Measurements from ENCODE around the gene FEV.
A peak's percentile ranks its signal among the peaks of the same experiment; 100 is the strongest.

The FEV gene

DNA sequence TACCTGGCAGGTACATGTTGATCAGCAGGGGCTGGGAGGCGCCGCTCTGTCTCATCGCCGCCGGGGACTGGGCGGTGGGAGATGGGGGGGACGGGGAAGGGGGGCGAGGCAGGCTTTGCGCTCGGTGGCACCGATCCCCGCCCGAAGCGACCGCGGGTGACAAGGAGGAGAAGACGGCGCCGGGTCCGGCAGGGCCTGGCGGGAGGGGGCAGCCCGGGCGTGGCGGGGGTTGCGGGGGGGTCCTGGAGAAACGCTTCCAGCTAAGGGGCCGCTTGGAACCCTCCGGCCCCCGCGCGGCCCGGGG lies at the start of gene FEV:
FEV (minus strand) TSS at position 164 of the 304 bp plus-strand sequence; CDS start at position 55, 109 bp downstream.
- TF ChIP-seq, protein P1, sequence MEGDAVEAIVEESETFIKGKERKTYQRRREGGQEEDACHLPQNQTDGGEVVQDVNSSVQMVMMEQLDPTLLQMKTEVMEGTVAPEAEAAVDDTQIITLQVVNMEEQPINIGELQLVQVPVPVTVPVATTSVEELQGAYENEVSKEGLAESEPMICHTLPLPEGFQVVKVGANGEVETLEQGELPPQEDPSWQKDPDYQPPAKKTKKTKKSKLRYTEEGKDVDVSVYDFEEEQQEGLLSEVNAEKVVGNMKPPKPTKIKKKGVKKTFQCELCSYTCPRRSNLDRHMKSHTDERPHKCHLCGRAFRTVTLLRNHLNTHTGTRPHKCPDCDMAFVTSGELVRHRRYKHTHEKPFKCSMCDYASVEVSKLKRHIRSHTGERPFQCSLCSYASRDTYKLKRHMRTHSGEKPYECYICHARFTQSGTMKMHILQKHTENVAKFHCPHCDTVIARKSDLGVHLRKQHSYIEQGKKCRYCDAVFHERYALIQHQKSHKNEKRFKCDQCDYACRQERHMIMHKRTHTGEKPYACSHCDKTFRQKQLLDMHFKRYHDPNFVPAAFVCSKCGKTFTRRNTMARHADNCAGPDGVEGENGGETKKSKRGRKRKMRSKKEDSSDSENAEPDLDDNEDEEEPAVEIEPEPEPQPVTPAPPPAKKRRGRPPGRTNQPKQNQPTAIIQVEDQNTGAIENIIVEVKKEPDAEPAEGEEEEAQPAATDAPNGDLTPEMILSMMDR (IDR thresholded peaks at IDR 0.05; ENCODE audit: low read depth, low read length, missing control alignments), result no peak
- DNase-seq (ENCODE audit: extremely low read depth, low read depth), result no peak
- H3K4me3 ChIP-seq (replicated peaks; ENCODE audit: low read depth, low read length), result no peak within 1 kb of the TSS

- no peak overlapping the region for H3K4me3 ChIP-seq (replicated peaks; ENCODE audit: low read depth, low read length)
- TF ChIP-seq, protein P1 (IDR thresholded peaks at IDR 0.05; ENCODE audit: low read depth, low read length, missing control alignments), result no peak
- no peak for DNase-seq (ENCODE audit: extremely low read depth, low read depth)
Observed at GRCh38 chr2:219032051-219032745, 47.2 kb upstream of the FEV start.

DNA sequence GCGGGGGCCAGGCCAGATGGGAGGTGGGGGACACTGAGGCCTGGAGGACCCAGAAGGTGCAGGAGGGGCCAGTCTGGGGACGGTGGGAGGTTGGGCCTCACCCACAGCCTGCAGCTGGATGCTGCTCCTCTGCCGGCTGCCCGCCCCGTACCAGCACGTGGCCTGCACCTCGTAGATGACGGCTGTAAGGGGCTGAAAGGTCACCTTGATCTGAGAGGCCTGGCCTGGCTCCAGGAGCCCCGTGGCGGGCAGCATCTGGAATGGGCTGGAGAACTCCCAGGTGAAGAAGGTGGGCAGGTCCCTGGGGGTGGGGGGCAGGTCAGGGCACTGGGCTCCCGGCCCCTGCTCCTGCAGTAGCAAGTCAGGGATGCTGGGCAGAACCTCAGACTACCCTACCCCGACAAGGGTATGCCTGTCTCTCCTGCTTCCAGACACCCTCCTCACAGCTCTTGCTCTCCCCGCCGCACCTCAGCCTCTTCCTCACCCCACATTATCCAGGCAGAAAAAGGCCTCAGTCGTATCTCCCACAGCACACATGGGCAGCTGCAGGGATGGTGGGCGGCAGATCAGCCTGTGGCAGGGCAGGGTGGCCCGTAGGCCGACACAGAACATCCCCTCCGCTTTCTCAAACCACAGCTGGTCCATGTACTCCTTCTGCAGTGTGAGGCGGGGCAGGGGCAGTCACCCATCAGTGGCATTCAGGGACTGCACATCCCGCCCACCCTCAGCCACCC lies 46.2 kb upstream of the FEV start:
- TF ChIP-seq, protein P1 (IDR thresholded peaks at IDR 0.05; ENCODE audit: low read depth, low read length, missing control alignments), result no peak
- no peak for DNase-seq (ENCODE audit: extremely low read depth, low read depth)
- H3K4me3 ChIP-seq (replicated peaks; ENCODE audit: low read depth, low read length), result no peak overlapping the region

DNA sequence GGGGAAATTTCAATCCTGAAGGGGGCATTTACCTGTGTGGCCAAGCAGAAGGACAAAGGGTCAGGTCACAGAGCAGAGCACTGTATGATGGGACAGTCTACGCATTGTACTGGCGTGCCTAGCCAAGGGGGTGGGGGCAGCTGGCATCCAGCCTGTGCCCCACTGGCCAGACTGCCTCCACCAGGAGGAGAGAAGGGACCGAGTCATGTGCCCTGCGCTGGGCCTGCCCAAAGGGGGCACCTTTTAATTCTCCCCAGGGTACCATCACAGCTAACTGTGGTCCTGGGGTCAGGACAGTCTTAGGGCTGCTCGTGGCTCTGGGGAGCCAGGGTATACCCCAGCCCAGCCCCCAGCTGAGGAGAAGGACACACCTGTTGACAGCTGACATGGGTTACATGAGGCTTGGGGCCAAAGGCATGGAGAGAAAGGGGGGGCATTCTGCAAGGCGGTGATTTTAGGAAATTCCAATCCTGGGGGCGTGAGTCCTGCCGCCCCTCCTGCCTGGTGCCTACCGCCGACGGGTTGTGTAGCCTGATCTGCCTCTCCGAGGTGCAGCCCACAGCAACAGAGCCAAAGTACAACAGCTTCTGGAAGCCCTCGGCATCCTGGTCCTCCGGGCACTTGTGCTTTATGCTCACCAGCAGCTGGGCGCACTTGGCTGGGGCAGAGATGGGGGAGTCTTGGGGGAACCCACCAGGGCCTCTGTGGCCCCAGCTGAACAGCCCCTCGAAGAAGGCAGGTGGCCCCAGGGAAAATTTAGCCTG lies 45.4 kb upstream of the FEV start:
- no peak overlapping the region for H3K4me3 ChIP-seq (replicated peaks; ENCODE audit: low read depth, low read length)
- DNase-seq (ENCODE audit: extremely low read depth, low read depth), result no peak
- TF ChIP-seq, protein P1 (IDR thresholded peaks at IDR 0.05; ENCODE audit: low read depth, low read length, missing control alignments), result no peak

DNA sequence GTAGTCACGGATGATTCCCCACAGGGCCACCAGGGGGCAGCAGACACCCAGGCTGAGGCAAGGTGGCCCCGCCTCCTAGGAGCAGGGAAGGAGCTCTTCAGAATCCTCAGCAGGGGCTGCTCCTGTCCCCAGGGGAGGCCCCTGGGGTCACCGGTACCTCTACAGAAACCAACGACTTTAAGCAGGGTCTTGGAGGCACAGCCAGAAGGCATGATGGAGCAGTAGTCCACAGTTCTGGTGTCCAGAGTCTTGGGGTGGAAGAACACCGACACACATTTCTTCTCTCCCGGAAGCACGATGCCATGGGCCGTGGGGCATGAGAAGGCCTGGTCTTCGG lies 44.8 kb upstream of the FEV start:
- H3K4me3 ChIP-seq (replicated peaks; ENCODE audit: low read depth, low read length), result no peak overlapping the region
- TF ChIP-seq, protein P1 (IDR thresholded peaks at IDR 0.05; ENCODE audit: low read depth, low read length, missing control alignments), result peak; percentile 97
- peak; percentile 14 for DNase-seq (ENCODE audit: extremely low read depth, low read depth)

GRCh38 chr2:219028996-219029828 lies 44.2 kb upstream of the FEV start:
- no peak for DNase-seq (ENCODE audit: extremely low read depth, low read depth)
- TF ChIP-seq, protein P1 (IDR thresholded peaks at IDR 0.05; ENCODE audit: low read depth, low read length, missing control alignments), result no peak
- no peak overlapping the region for H3K4me3 ChIP-seq (replicated peaks; ENCODE audit: low read depth, low read length)

Data from HFF-Myc (cell line).